ENCODE results near the gene FSTL5. TPM values are rescaled to one million over a fixed set of nuclear protein-coding genes. Genes with fewer than 3 reads are reported as not detected.

FSTL5 gene
- total and polyA plus RNA-seq, 4 donors, result 0.01 to 0.08 TPM; not detected in 2

DNA sequence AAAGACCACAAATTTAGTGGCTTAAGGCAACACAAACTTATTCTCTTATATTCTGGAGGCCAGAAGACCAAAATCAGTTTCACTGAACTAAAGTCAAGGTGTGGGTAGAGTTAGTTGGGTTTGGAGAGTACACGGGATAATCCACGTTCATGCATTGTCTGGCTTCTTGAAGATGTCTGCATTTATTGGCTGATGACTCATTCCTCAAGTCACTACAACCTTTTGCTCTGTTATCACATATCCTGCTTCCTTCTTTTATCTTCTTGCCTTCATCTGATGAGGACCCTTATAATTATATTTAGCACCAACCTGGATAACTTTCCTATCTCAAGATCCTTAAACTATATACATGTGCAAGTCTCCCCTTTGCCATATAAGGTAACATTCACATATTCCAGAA lies 590.0 kb downstream of the FSTL5 start:
- TF ChIP-seq, protein P1, sequence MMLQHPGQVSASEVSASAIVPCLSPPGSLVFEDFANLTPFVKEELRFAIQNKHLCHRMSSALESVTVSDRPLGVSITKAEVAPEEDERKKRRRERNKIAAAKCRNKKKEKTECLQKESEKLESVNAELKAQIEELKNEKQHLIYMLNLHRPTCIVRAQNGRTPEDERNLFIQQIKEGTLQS (IDR thresholded peaks at IDR 0.05), result no peak
- TF ChIP-seq GABPA (IDR thresholded peaks at IDR 0.05 in 1 of 2, conservative IDR thresholded peaks at IDR 0.05 in 1 of 2) (no peak), NR2F2 (IDR thresholded peaks at IDR 0.05) (no peak), JUND (IDR thresholded peaks at IDR 0.05) (no peak), RAD21 (IDR thresholded peaks at IDR 0.05) (no peak), HNF4G (IDR thresholded peaks at IDR 0.05) (no peak), HNF4A (conservative IDR thresholded peaks at IDR 0.05) (no peak), YY1 (IDR thresholded peaks at IDR 0.05) (no peak), FOXA1 (IDR thresholded peaks at IDR 0.05) (no peak), RXRA (IDR thresholded peaks at IDR 0.05) (no peak), TAF1 (conservative IDR thresholded peaks at IDR 0.05) (no peak), EGR1 (IDR thresholded peaks at IDR 0.05; ENCODE audit: low read depth in 2 of 2) (no peak), SP1 (IDR thresholded peaks at IDR 0.05) (no peak), FOXA2 (IDR thresholded peaks at IDR 0.05) (no peak)
- TF ChIP-seq, protein P2, sequence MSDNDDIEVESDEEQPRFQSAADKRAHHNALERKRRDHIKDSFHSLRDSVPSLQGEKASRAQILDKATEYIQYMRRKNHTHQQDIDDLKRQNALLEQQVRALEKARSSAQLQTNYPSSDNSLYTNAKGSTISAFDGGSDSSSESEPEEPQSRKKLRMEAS (IDR thresholded peaks at IDR 0.05), result no peak
- TF ChIP-seq, protein P3, sequence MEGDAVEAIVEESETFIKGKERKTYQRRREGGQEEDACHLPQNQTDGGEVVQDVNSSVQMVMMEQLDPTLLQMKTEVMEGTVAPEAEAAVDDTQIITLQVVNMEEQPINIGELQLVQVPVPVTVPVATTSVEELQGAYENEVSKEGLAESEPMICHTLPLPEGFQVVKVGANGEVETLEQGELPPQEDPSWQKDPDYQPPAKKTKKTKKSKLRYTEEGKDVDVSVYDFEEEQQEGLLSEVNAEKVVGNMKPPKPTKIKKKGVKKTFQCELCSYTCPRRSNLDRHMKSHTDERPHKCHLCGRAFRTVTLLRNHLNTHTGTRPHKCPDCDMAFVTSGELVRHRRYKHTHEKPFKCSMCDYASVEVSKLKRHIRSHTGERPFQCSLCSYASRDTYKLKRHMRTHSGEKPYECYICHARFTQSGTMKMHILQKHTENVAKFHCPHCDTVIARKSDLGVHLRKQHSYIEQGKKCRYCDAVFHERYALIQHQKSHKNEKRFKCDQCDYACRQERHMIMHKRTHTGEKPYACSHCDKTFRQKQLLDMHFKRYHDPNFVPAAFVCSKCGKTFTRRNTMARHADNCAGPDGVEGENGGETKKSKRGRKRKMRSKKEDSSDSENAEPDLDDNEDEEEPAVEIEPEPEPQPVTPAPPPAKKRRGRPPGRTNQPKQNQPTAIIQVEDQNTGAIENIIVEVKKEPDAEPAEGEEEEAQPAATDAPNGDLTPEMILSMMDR (IDR thresholded peaks at IDR 0.05; ENCODE audit: low read depth, low read length, missing input control), result no peak
- TF ChIP-seq, protein P4, sequence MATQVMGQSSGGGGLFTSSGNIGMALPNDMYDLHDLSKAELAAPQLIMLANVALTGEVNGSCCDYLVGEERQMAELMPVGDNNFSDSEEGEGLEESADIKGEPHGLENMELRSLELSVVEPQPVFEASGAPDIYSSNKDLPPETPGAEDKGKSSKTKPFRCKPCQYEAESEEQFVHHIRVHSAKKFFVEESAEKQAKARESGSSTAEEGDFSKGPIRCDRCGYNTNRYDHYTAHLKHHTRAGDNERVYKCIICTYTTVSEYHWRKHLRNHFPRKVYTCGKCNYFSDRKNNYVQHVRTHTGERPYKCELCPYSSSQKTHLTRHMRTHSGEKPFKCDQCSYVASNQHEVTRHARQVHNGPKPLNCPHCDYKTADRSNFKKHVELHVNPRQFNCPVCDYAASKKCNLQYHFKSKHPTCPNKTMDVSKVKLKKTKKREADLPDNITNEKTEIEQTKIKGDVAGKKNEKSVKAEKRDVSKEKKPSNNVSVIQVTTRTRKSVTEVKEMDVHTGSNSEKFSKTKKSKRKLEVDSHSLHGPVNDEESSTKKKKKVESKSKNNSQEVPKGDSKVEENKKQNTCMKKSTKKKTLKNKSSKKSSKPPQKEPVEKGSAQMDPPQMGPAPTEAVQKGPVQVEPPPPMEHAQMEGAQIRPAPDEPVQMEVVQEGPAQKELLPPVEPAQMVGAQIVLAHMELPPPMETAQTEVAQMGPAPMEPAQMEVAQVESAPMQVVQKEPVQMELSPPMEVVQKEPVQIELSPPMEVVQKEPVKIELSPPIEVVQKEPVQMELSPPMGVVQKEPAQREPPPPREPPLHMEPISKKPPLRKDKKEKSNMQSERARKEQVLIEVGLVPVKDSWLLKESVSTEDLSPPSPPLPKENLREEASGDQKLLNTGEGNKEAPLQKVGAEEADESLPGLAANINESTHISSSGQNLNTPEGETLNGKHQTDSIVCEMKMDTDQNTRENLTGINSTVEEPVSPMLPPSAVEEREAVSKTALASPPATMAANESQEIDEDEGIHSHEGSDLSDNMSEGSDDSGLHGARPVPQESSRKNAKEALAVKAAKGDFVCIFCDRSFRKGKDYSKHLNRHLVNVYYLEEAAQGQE (IDR thresholded peaks at IDR 0.05), result no peak
- TF ChIP-seq, protein P5, sequence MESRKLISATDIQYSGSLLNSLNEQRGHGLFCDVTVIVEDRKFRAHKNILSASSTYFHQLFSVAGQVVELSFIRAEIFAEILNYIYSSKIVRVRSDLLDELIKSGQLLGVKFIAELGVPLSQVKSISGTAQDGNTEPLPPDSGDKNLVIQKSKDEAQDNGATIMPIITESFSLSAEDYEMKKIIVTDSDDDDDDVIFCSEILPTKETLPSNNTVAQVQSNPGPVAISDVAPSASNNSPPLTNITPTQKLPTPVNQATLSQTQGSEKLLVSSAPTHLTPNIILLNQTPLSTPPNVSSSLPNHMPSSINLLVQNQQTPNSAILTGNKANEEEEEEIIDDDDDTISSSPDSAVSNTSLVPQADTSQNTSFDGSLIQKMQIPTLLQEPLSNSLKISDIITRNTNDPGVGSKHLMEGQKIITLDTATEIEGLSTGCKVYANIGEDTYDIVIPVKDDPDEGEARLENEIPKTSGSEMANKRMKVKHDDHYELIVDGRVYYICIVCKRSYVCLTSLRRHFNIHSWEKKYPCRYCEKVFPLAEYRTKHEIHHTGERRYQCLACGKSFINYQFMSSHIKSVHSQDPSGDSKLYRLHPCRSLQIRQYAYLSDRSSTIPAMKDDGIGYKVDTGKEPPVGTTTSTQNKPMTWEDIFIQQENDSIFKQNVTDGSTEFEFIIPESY (IDR thresholded peaks at IDR 0.05), result no peak
- WGBS, result 82% methylated on average over 2 of the region's 2 CpGs
- no peak for DNase-seq (ENCODE audit: low spot score)

More for the DNA sequence above, 590.0 kb downstream of the FSTL5 start:
- no peak overlapping the region for H3K4me3 ChIP-seq (ENCODE audit: low read depth in 1 of 3, low read length in 3 of 3)
- no peaks in the 10 kb centered on the region for H3K27me3 ChIP-seq (ENCODE audit: control insufficient read depth in 4 of 4, insufficient read depth in 4 of 4, low read length in 3 of 4)
- H3K27ac ChIP-seq (ENCODE audit: low read depth in 1 of 2, low read length in 2 of 2), result no peak overlapping the region
- no peaks in the 10 kb centered on the region for H3K4me1 ChIP-seq (ENCODE audit: control insufficient read depth in 4 of 4, insufficient read depth in 4 of 4, low read length in 3 of 4)
- H3K36me3 ChIP-seq (ENCODE audit: control insufficient read depth in 4 of 4, insufficient read depth in 3 of 4, low read depth in 1 of 4, low read length in 3 of 4), result no peaks in the 10 kb centered on the region
- H3K9ac ChIP-seq (ENCODE audit: low read depth in 1 of 2, low read length in 2 of 2), result no peak overlapping the region
- H3K9me3 ChIP-seq (ENCODE audit: control insufficient read depth in 4 of 4, low read length in 3 of 4), result no peaks in the 10 kb centered on the region
